ENCODE results near the gene STX4.

Gene STX4

GRCh38 chr16:31005350-31006085 is 27.8 kb upstream of the STX4 start:
- TF ChIP-seq, protein P1, sequence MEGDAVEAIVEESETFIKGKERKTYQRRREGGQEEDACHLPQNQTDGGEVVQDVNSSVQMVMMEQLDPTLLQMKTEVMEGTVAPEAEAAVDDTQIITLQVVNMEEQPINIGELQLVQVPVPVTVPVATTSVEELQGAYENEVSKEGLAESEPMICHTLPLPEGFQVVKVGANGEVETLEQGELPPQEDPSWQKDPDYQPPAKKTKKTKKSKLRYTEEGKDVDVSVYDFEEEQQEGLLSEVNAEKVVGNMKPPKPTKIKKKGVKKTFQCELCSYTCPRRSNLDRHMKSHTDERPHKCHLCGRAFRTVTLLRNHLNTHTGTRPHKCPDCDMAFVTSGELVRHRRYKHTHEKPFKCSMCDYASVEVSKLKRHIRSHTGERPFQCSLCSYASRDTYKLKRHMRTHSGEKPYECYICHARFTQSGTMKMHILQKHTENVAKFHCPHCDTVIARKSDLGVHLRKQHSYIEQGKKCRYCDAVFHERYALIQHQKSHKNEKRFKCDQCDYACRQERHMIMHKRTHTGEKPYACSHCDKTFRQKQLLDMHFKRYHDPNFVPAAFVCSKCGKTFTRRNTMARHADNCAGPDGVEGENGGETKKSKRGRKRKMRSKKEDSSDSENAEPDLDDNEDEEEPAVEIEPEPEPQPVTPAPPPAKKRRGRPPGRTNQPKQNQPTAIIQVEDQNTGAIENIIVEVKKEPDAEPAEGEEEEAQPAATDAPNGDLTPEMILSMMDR (conservative IDR thresholded peaks at IDR 0.05; ENCODE audit: low read depth, low read length): no peak
- DNase-seq (ENCODE audit: low read depth): no peak
- H3K4me3 ChIP-seq (ENCODE audit: low read depth, low read length): no peak overlapping the region

GRCh38 chr16:31006086-31006385 is 27.3 kb upstream of the STX4 start:
- TF ChIP-seq, protein P1 (conservative IDR thresholded peaks at IDR 0.05; ENCODE audit: low read depth, low read length): no peak
- no peak for DNase-seq (ENCODE audit: low read depth)

GRCh38 chr16:31006589-31006988 is 26.8 kb upstream of the STX4 start:
- H3K4me3 ChIP-seq (ENCODE audit: low read depth, low read length): no peak overlapping the region
- TF ChIP-seq, protein P1 (conservative IDR thresholded peaks at IDR 0.05; ENCODE audit: low read depth, low read length): no peak
- DNase-seq (ENCODE audit: low read depth): no peak

More at GRCh38 chr16:31006086-31006385, 27.3 kb upstream of the STX4 start:
- H3K4me3 ChIP-seq (ENCODE audit: low read depth, low read length): no peak overlapping the region

GRCh38 chr16:31007684-31008083 is 25.7 kb upstream of the STX4 start:
- TF ChIP-seq, protein P1 (conservative IDR thresholded peaks at IDR 0.05; ENCODE audit: low read depth, low read length): no peak
- DNase-seq (ENCODE audit: low read depth): no peak
- no peak overlapping the region for H3K4me3 ChIP-seq (ENCODE audit: low read depth, low read length)

- TF ChIP-seq, protein P1 (conservative IDR thresholded peaks at IDR 0.05; ENCODE audit: low read depth, low read length): no peak
- no peak overlapping the region for H3K4me3 ChIP-seq (ENCODE audit: low read depth, low read length)
- peak; percentile 62 for DNase-seq (ENCODE audit: low read depth)
Observed at GRCh38 chr16:31008149-31008548, 25.2 kb upstream of the STX4 start.

- no peak for DNase-seq (ENCODE audit: low read depth)
- H3K4me3 ChIP-seq (ENCODE audit: low read depth, low read length): no peak overlapping the region
- TF ChIP-seq, protein P1 (conservative IDR thresholded peaks at IDR 0.05; ENCODE audit: low read depth, low read length): no peak
Observed at GRCh38 chr16:31008551-31008950, 24.8 kb upstream of the STX4 start.

GRCh38 chr16:31009120-31009519 is 24.2 kb upstream of the STX4 start:
- H3K4me3 ChIP-seq (ENCODE audit: low read depth, low read length): no peak overlapping the region
- TF ChIP-seq, protein P1 (conservative IDR thresholded peaks at IDR 0.05; ENCODE audit: low read depth, low read length): no peak

More at GRCh38 chr16:31009120-31009519, 24.2 kb upstream of the STX4 start:
- no peak for DNase-seq (ENCODE audit: low read depth)
